ENCODE data around the gene DNAH2. TPM values are rescaled to one million over a fixed set of nuclear protein-coding genes. Genes with fewer than 3 reads are reported as not detected.

DNAH2 gene
- polyA plus RNA-seq, 2 donors, result 0.06 to 0.10 TPM

- 30 to 41% methylated on average over 4 of the region's 4 CpGs for whole genome bisulfite sequencing, 2 donors
- no peak overlapping the region for H3K27ac ChIP-seq (ENCODE audit: low read depth in 2 of 2, low read length in 1 of 2)
- H3K4me3 ChIP-seq (ENCODE audit: low read depth in 1 of 2, low read length in 2 of 2), result no peak overlapping the region
- peaks cover 0 to 12% of the 10 kb centered on the region in 2 donors for H3K4me1 ChIP-seq (ENCODE audit: control insufficient read depth in 2 of 2, insufficient read depth in 2 of 2, low read length in 1 of 2)
- no peaks in the 10 kb centered on the region for H3K36me3 ChIP-seq (ENCODE audit: control insufficient read depth in 2 of 2, insufficient read depth in 2 of 2, low read length in 1 of 2)
- no peaks in the 10 kb centered on the region for H3K9me3 ChIP-seq (ENCODE audit: control insufficient read depth in 2 of 2, insufficient read depth in 1 of 2, low read depth in 1 of 2, low read length in 1 of 2)
- H3K27me3 ChIP-seq (ENCODE audit: control insufficient read depth in 1 of 2, insufficient read depth in 2 of 2, low read length in 2 of 2), result no peaks in the 10 kb centered on the region
Measured at GRCh38 chr17:7720125-7720524, 2.6 kb downstream of the DNAH2 start.

- Histone ChIP-seq H3K27ac (ENCODE audit: low read depth in 2 of 2, low read length in 1 of 2) (no peak overlapping the region), H3K36me3 (ENCODE audit: control insufficient read depth in 2 of 2, insufficient read depth in 2 of 2, low read length in 1 of 2) (no peaks in the 10 kb centered on the region), H3K4me3 (ENCODE audit: low read depth in 1 of 2, low read length in 2 of 2) (no peak overlapping the region), H3K27me3 (ENCODE audit: control insufficient read depth in 1 of 2, insufficient read depth in 2 of 2, low read length in 2 of 2) (no peaks in the 10 kb centered on the region), H3K9me3 (ENCODE audit: control insufficient read depth in 2 of 2, insufficient read depth in 1 of 2, low read depth in 1 of 2, low read length in 1 of 2) (no peaks in the 10 kb centered on the region), H3K4me1 (ENCODE audit: control insufficient read depth in 2 of 2, insufficient read depth in 2 of 2, low read length in 1 of 2) (peaks cover 0 to 8% of the 10 kb centered on the region in 2 donors)
- WGBS, 2 donors, result 76 to 80% methylated on average over 2 of the region's 2 CpGs
Measured at GRCh38 chr17:7721612-7722011, 4.1 kb downstream of the DNAH2 start.

- WGBS, 2 donors, result 60 to 68% methylated on average over 3 of the region's 3 CpGs
- Histone ChIP-seq H3K27ac (ENCODE audit: low read depth in 2 of 2, low read length in 1 of 2) (no peak overlapping the region), H3K36me3 (ENCODE audit: control insufficient read depth in 2 of 2, insufficient read depth in 2 of 2, low read length in 1 of 2) (no peaks in the 10 kb centered on the region), H3K4me3 (ENCODE audit: low read depth in 1 of 2, low read length in 2 of 2) (no peak overlapping the region), H3K27me3 (ENCODE audit: control insufficient read depth in 1 of 2, insufficient read depth in 2 of 2, low read length in 2 of 2) (no peaks in the 10 kb centered on the region), H3K4me1 (ENCODE audit: control insufficient read depth in 2 of 2, insufficient read depth in 2 of 2, low read length in 1 of 2) (no peaks in the 10 kb centered on the region), H3K9me3 (ENCODE audit: control insufficient read depth in 2 of 2, insufficient read depth in 1 of 2, low read depth in 1 of 2, low read length in 1 of 2) (no peaks in the 10 kb centered on the region)
Measured at GRCh38 chr17:7727886-7728285, 10.3 kb downstream of the DNAH2 start.

- Histone ChIP-seq H3K27me3 (ENCODE audit: control insufficient read depth in 1 of 2, insufficient read depth in 2 of 2, low read length in 2 of 2) (no peaks in the 10 kb centered on the region), H3K4me3 (ENCODE audit: low read depth in 1 of 2, low read length in 2 of 2) (no peak overlapping the region), H3K4me1 (ENCODE audit: control insufficient read depth in 2 of 2, insufficient read depth in 2 of 2, low read length in 1 of 2) (no peaks in the 10 kb centered on the region), H3K9me3 (ENCODE audit: control insufficient read depth in 2 of 2, insufficient read depth in 1 of 2, low read depth in 1 of 2, low read length in 1 of 2) (no peaks in the 10 kb centered on the region), H3K27ac (ENCODE audit: low read depth in 2 of 2, low read length in 1 of 2) (no peak overlapping the region), H3K36me3 (ENCODE audit: control insufficient read depth in 2 of 2, insufficient read depth in 2 of 2, low read length in 1 of 2) (no peaks in the 10 kb centered on the region)
- WGBS, 2 donors, result 35 to 67% methylated on average over 1 of the region's 1 CpG
Measured at GRCh38 chr17:7729816-7730215, 12.3 kb downstream of the DNAH2 start.

- 77 to 79% methylated on average over 14 of the region's 14 CpGs for WGBS, 2 donors
Measured at GRCh38 chr17:7732981-7733539, 15.5 kb downstream of the DNAH2 start.

GRCh38 chr17:7737601-7738000 lies 20.1 kb downstream of the DNAH2 start:
- no peaks in the 10 kb centered on the region for H3K27me3 ChIP-seq (ENCODE audit: control insufficient read depth in 1 of 2, insufficient read depth in 2 of 2, low read length in 2 of 2)

More at GRCh38 chr17:7732981-7733539, 15.5 kb downstream of the DNAH2 start:
- Histone ChIP-seq H3K4me3 (ENCODE audit: low read depth in 1 of 2, low read length in 2 of 2) (no peak overlapping the region), H3K36me3 (ENCODE audit: control insufficient read depth in 2 of 2, insufficient read depth in 2 of 2, low read length in 1 of 2) (no peaks in the 10 kb centered on the region), H3K4me1 (ENCODE audit: control insufficient read depth in 2 of 2, insufficient read depth in 2 of 2, low read length in 1 of 2) (no peaks in the 10 kb centered on the region), H3K27me3 (ENCODE audit: control insufficient read depth in 1 of 2, insufficient read depth in 2 of 2, low read length in 2 of 2) (no peaks in the 10 kb centered on the region), H3K27ac (ENCODE audit: low read depth in 2 of 2, low read length in 1 of 2) (no peak overlapping the region), H3K9me3 (ENCODE audit: control insufficient read depth in 2 of 2, insufficient read depth in 1 of 2, low read depth in 1 of 2, low read length in 1 of 2) (no peaks in the 10 kb centered on the region)

GRCh38 chr17:7739746-7740145 lies 22.2 kb downstream of the DNAH2 start:
- Histone ChIP-seq H3K27me3 (ENCODE audit: control insufficient read depth in 1 of 2, insufficient read depth in 2 of 2, low read length in 2 of 2) (no peaks in the 10 kb centered on the region), H3K4me1 (ENCODE audit: control insufficient read depth in 2 of 2, insufficient read depth in 2 of 2, low read length in 1 of 2) (peaks cover 0 to 3% of the 10 kb centered on the region in 2 donors), H3K36me3 (ENCODE audit: control insufficient read depth in 2 of 2, insufficient read depth in 2 of 2, low read length in 1 of 2) (no peaks in the 10 kb centered on the region), H3K9me3 (ENCODE audit: control insufficient read depth in 2 of 2, insufficient read depth in 1 of 2, low read depth in 1 of 2, low read length in 1 of 2) (no peaks in the 10 kb centered on the region), H3K27ac (ENCODE audit: low read depth in 2 of 2, low read length in 1 of 2) (no peak overlapping the region), H3K4me3 (ENCODE audit: low read depth in 1 of 2, low read length in 2 of 2) (no peak overlapping the region)
- 51% methylated on average over 12 to 14 of the region's 14 CpGs for WGBS, 2 donors

More at GRCh38 chr17:7737601-7738000, 20.1 kb downstream of the DNAH2 start:
- H3K4me3 ChIP-seq (ENCODE audit: low read depth in 1 of 2, low read length in 2 of 2), result no peak overlapping the region
- no peaks in the 10 kb centered on the region for H3K36me3 ChIP-seq (ENCODE audit: control insufficient read depth in 2 of 2, insufficient read depth in 2 of 2, low read length in 1 of 2)
- 84 to 86% methylated on average over 5 of the region's 5 CpGs for WGBS, 2 donors
- H3K4me1 ChIP-seq (ENCODE audit: control insufficient read depth in 2 of 2, insufficient read depth in 2 of 2, low read length in 1 of 2), result peaks cover 0 to 3% of the 10 kb centered on the region in 2 donors
- H3K9me3 ChIP-seq (ENCODE audit: control insufficient read depth in 2 of 2, insufficient read depth in 1 of 2, low read depth in 1 of 2, low read length in 1 of 2), result no peaks in the 10 kb centered on the region
- H3K27ac ChIP-seq (ENCODE audit: low read depth in 2 of 2, low read length in 1 of 2), result no peak overlapping the region

GRCh38 chr17:7740481-7741001 lies 23.0 kb downstream of the DNAH2 start:
- Histone ChIP-seq H3K36me3 (ENCODE audit: control insufficient read depth in 2 of 2, insufficient read depth in 2 of 2, low read length in 1 of 2) (no peaks in the 10 kb centered on the region), H3K4me3 (ENCODE audit: low read depth in 1 of 2, low read length in 2 of 2) (no peak overlapping the region), H3K9me3 (ENCODE audit: control insufficient read depth in 2 of 2, insufficient read depth in 1 of 2, low read depth in 1 of 2, low read length in 1 of 2) (no peaks in the 10 kb centered on the region), H3K27me3 (ENCODE audit: control insufficient read depth in 1 of 2, insufficient read depth in 2 of 2, low read length in 2 of 2) (no peaks in the 10 kb centered on the region), H3K4me1 (ENCODE audit: control insufficient read depth in 2 of 2, insufficient read depth in 2 of 2, low read length in 1 of 2) (peaks cover 0 to 3% of the 10 kb centered on the region in 2 donors), H3K27ac (ENCODE audit: low read depth in 2 of 2, low read length in 1 of 2) (no peak overlapping the region)
- WGBS, 2 donors, result 64 to 66% methylated on average over 42 of the region's 42 CpGs

GRCh38 chr17:7742729-7743128 lies 25.2 kb downstream of the DNAH2 start:
- Histone ChIP-seq H3K36me3 (ENCODE audit: control insufficient read depth in 2 of 2, insufficient read depth in 2 of 2, low read length in 1 of 2) (no peaks in the 10 kb centered on the region), H3K9me3 (ENCODE audit: control insufficient read depth in 2 of 2, insufficient read depth in 1 of 2, low read depth in 1 of 2, low read length in 1 of 2) (no peaks in the 10 kb centered on the region), H3K27ac (ENCODE audit: low read depth in 2 of 2, low read length in 1 of 2) (no peak overlapping the region), H3K27me3 (ENCODE audit: control insufficient read depth in 1 of 2, insufficient read depth in 2 of 2, low read length in 2 of 2) (no peaks in the 10 kb centered on the region), H3K4me3 (ENCODE audit: low read depth in 1 of 2, low read length in 2 of 2) (no peak overlapping the region), H3K4me1 (ENCODE audit: control insufficient read depth in 2 of 2, insufficient read depth in 2 of 2, low read length in 1 of 2) (peaks cover 0 to 3% of the 10 kb centered on the region in 2 donors)
- 69 to 70% methylated on average over 10 of the region's 10 CpGs for WGBS, 2 donors

GRCh38 chr17:7744416-7744815 lies 26.9 kb downstream of the DNAH2 start:
- Histone ChIP-seq H3K4me3 (ENCODE audit: low read depth in 1 of 2, low read length in 2 of 2) (no peak overlapping the region), H3K27me3 (ENCODE audit: control insufficient read depth in 1 of 2, insufficient read depth in 2 of 2, low read length in 2 of 2) (no peaks in the 10 kb centered on the region), H3K27ac (ENCODE audit: low read depth in 2 of 2, low read length in 1 of 2) (no peak overlapping the region), H3K4me1 (ENCODE audit: control insufficient read depth in 2 of 2, insufficient read depth in 2 of 2, low read length in 1 of 2) (peaks cover 0 to 3% of the 10 kb centered on the region in 2 donors), H3K9me3 (ENCODE audit: control insufficient read depth in 2 of 2, insufficient read depth in 1 of 2, low read depth in 1 of 2, low read length in 1 of 2) (no peaks in the 10 kb centered on the region), H3K36me3 (ENCODE audit: control insufficient read depth in 2 of 2, insufficient read depth in 2 of 2, low read length in 1 of 2) (no peaks in the 10 kb centered on the region)
- 64 to 76% methylated on average over 8 of the region's 8 CpGs for WGBS, 2 donors

Data from esophagus (tissue), 2 donors.